CD4-positive, alpha-beta T cell treated with Interleukin-15 for 4 hours (primary cell): ENCODE data around the gene SYT7.
A peak's percentile ranks its signal among the peaks of the same experiment; 100 is the strongest.

Experiments
- DNase-seq: peaks from one replicate; pipeline ENCODE4 v3.0.0-alpha.2; 2020; ENCODE audit warnings: low spot score

Gene SYT7

DNA sequence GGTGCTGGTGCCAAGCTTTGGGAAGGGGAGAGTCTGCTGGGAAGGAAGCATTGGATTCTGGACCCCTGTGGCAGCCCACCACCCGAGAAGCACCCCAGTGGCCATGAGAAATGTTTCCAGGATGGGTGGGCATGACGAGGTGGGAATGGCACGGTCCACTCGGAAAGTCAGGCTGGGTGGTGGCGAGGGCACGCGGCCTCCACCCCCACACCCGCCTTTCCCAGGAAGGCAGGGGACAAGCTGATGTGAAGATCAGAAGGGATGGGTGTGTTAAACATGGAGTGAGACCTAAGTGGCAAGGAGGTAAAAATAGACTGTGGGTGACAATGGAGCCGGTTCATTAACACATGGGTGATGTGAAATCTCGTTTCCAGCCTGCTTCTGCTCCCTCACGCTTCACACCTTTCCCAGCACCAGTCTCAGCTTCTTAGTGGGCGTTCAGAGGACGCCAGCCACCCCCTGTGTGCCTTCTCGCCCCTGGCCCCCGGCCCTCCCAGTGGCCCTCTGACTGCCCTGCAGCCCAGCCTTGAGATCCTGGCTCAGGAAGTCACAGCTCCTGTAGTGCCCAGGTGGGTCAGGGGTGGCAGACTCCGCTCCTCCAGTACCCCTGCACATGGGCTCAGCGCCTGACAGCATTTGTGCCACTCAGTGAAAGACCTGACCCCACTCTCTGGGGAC, 44.7 kb downstream of the SYT7 start:
- DNase-seq, result no peak

DNA sequence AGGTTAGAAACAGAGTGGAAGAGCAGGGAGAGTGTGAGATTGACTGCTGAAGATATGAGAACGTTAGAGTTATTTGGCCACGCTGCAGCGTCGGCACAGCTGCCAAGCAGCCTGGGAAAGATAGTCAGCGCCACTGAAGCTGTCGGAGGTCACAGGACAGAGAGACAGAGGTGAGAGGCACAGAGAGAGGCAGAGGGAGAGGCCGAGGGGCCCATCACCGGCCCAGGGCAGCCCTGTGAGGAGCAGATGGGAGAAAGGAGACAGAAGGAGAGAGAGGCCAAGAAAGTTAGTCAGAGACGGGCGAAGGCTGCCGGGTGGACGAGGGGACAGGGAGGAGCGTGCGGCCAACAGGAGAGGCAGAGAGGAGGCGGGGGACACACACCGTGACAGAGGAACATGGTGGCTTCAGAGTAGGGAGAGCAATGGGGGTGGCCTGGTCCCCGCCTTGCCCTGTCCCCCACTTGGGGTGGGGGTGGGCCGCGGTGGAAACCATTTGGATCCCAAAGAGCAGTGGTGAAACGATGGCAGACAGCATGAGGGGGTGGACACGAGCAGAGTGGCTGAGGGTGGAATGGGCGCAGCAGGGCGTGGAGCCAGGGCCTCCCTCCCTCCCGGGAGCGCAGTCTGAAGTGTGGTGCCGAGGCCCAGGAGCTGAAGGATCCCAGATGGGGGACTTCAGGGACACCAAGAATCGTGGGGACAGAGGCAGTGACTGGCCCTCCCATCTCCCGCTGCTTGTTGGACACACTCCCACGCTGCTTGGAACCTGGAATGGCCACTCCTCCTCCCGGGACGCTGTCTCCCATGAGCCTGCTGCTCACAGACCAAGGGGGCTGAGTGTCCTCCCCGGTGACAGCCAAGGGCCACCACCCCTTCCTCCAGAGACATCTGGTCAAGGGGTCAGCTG, 45.7 kb downstream of the SYT7 start:
- DNase-seq, result no peak

- DNase-seq, result no peak
Measured at GRCh38 chr11:61534025-61534932, 46.6 kb downstream of the SYT7 start.

- no peak for DNase-seq
Measured at GRCh38 chr11:61533401-61533800, 47.5 kb downstream of the SYT7 start.

DNA sequence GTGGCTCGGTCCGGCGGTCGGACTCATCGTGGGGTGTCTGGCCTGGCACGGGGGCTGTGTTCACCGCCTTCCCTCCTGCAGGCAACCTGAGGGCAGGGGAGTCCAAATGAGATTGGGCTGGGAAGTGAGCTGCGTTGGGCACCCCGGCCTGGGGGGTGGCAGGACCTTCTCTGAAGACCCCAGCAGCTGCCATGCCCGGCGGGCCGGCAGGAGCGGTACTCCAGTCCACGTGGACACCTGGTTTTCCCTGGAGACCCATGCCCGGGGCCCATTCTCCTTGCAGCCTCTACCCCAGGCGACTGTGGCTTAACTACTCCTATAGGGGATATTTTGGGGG, 47.9 kb downstream of the SYT7 start:
- DNase-seq, result no peak

- DNase-seq, result peak; percentile 34
Measured at GRCh38 chr11:61532134-61533038, 48.5 kb downstream of the SYT7 start.

DNA sequence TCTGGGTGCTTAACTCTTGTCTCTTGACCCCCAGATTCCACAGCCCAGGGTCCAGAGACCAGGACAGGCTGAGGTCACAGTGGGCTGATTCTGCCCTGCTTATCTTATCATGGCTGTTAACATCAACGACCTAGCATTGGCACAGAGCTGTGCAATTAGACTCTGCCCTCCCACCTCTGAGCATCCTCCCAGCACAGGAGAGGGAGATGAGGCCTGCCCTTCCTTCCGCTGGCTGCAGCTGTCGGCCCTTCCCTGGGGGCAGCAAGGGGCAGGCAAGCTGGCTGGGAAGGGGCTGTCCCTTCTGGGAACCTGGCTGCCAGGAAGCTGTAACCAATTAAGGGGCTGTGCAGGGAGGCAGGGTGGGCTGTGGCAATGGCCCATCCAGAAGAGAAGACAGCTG, 49.8 kb downstream of the SYT7 start:
- DNase-seq, result no peak

DNA sequence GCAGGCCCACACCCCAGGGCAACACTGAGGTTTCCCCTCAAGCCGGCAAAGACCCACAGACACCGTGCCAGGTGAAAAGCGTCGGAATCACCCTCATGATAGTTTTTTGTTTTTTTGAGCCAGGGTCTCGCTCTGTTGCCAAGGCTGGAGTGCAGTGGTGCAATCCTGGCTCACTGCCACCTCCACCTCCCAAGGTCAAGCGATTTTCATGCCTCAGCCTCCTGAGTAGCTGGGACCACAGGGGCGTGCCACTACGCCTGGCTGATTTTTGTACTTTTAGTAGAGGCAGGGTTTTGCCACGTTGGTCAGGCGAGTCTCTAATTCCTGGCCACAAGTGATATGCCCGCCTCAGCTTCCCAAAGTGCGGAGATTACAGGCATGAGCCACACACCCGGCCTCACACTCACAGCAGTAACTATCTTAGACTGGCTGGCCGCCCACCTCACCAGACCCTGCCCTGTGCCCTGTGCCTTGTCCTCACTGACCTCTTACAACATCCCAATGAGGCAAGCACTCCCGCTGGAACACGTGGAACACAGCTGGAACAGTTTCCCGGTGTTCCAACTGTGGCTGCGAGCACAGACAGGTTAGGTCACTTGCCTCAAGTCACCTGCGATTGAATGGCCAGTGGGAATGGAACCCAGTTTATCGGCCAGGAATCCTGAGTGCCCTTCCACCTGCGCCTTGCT, 51.2 kb downstream of the SYT7 start:
- no peak for DNase-seq

DNA sequence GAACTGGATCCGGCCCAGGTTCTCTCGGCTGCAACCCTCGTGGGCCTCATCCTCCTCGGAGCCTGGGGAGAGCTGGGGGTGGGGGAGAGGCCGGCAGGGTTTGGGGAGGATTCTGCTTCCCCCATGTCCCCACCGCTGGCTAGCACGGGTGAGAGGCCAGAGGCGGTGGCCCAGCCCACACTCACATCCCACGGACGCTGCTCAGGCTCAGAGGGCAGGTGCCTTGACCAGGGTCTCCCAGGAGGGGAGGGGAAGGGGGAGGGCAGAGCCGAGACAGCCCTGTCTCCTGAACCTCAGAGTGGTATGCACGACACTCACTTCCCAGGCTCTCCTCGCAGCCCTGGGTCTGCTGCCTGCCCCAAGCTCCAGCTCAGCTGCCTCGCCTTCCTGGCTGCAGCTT, 52.8 kb downstream of the SYT7 start:
- no peak for DNase-seq

DNA sequence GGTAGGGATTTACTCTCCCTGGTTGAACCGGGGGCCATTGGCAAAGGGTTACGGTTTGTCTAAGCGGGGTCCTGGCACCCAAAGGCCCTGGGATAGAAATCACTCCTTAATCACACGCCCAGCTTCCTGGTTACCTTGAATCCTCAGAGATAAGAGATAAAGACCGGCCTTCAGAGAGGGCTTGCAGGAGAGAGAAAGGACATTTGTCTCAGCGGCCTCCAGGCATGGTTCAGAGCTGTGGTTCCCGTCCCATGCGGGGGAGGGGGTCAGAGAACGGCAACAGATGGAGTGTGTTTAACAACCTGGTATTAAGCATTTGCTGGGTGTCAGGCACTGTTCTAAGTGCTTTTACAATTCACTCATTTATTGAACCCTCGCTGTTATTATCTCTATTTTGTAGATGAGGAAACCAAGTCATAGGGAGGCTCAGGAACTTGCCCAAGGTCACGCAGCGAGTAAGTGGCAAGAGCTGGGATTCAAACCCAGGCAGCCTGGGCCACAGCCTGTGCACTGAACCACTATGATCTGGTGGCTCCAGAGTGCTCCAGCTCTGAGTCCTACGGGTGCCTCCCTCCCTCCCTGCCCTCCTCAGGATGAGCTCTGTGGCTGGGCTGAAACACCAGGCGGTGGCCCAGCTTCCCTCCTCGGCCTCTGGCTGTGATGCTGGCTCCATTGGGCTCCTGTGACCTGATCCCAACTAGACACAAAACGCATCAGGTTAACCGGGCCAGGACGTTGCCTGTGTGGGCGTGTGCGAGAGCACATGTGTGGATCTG, 53.7 kb downstream of the SYT7 start:
- no peak for DNase-seq

DNA sequence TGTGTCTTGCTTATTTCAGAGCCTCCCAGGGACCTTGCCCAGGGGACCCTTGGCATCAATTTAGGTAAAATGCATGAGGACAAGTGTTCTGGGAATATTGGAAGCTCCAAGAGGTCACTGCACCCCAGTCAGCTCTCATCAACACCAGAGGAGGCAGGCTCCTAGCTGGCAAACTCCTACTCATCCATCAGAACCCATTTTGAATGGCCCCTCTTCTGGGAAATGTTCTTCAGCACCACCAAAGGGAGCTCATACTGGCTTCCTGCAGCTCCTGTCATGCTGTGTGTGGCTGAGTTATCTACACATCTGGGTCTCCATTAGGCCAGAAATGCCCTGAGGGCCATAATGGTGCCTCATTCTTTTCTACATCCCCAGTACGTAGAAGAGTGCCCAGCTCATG, 54.6 kb downstream of the SYT7 start:
- DNase-seq, result no peak

DNA sequence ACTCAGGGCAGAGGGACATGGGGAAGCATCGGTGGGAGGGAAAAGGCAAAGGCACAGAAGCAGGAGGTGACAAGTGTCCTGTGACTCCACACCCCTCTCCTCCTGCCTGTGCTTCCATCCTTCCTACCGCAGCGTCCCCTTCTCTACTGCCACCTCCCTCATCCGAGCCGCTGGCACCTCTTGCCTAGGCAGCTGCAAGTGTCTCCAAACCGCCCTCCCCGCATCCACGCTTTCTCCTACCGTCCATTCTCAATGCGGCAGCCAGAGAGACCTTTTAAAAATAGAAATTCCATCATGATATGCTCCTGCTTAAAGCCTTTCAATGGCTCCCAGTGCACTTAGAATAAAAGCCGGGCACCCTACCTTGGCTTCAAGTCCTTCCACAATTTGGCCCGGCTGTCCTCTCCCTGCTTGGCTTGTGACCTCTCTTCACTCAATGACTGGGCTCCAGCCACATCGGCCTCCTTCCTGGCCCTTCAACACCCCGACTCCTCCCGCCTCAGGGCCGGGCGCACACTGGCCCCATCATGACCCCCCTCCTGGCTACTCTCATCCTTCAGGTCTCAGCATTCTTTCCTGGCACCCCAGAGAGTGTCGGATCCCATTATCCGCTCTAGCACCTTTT, 55.8 kb downstream of the SYT7 start:
- no peak for DNase-seq

GRCh38 chr11:61524446-61524845, 56.4 kb downstream of the SYT7 start:
- no peak for DNase-seq

DNA sequence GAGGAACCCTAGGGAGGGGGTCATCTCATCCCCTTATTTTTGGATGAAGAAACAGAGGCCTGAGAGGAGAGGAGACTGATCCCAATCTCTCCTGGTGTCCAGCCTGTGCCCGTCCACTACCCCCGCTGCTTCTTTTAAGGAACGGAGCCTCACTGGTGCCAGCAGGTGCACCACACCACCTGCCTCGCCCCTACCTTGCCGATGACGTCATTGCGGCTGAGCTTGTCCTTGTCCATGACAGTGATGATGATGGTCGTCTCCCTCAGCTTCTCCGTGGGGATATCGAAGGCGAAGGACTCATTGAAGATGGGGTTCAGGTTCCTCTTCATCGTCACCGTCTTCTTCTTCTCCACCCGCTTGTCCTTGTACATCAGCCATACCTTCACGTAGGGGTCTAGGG, 58.0 kb downstream of the SYT7 start:
- no peak for DNase-seq

- no peak for DNase-seq
Measured at GRCh38 chr11:61518032-61518795, 62.7 kb downstream of the SYT7 start.

- peak; percentile 36 for DNase-seq
Measured at GRCh38 chr11:61516675-61517572, 64.0 kb downstream of the SYT7 start.

DNA sequence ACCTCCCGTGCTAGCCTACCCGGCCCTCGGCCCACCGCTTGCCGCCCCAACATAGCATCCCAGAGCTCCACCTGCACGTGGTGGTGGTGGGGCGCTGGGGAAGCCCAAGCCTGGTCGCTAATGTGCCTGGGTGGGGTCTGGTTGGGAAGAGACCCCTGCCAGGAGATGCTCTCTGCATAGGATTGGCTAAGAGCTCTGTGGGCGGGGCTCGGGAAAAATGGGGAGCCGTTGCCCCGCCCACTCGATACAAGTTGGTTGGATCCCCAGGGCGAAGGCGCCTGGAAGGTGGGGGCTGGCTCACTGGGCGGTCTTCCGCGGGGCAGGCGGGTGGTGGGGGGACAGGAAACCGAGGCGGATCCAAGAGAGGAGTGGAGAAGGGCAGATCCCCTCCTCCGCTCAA, 64.7 kb downstream of the SYT7 start:
- DNase-seq, result no peak

GRCh38 chr11:61515686-61516085, 65.2 kb downstream of the SYT7 start:
- DNase-seq, result no peak
